SU-DHL-6 (cell line): ENCODE results near the gene PLEKHJ1.

Source experiments
- H2AFZ ChIP-seq: fragments of 200-600 bp; sonication (generic); 2 replicates; pipeline ENCODE4 v1.6.1; 2014; ENCODE audit warnings: low read depth, mild to moderate bottlenecking, moderate library complexity, mixed read lengths, antibody characterized with exemption, low read length; ENCODE audit not compliant: severe bottlenecking
- H3F3A ChIP-seq: fragments of 200-600 bp; shearing (Covaris generic); 2 replicates; pipeline ENCODE4 v1.6.0; 2016; ENCODE audit warnings: antibody characterized with exemption, mild to moderate bottlenecking; ENCODE audit not compliant: insufficient read depth
- H3K27ac ChIP-seq: fragments of 200-600 bp; sonication (generic); 2 replicates; pipeline ENCODE4 v1.5.1; 2016; ENCODE audit warnings: low read depth, mild to moderate bottlenecking, low read length, moderate library complexity, mixed read lengths
- H3K27me3 ChIP-seq: fragments of 200-600 bp; sonication (generic), shearing (Covaris generic); 2 replicates; pipeline ENCODE4 v1.6.0; 2014; ENCODE audit warnings: mild to moderate bottlenecking, low read length
- H3K36me3 ChIP-seq: fragments of 200-600 bp; sonication (generic); 2 replicates; pipeline ENCODE4 v1.6.1; 2014; ENCODE audit warnings: mild to moderate bottlenecking, low read length, mixed read lengths
- H3K4me2 ChIP-seq: fragments of 300-600, 200-600 bp; shearing (Covaris generic), sonication (generic); 2 replicates; pipeline ENCODE4 v1.6.0; 2014; ENCODE audit warnings: low read length, low read depth, mild to moderate bottlenecking; ENCODE audit not compliant: poor library complexity, severe bottlenecking
- H3K4me3 ChIP-seq: fragments of 200-600 bp; sonication (generic); 2 replicates; pipeline ENCODE4 v1.5.1; 2014; ENCODE audit warnings: antibody characterized with exemption, low read length, mild to moderate bottlenecking, mixed read lengths; ENCODE audit not compliant: insufficient read depth, poor library complexity, severe bottlenecking
- H3K79me2 ChIP-seq: fragments of 200-600 bp; sonication (generic); 2 replicates; pipeline ENCODE4 v1.6.1; 2014; ENCODE audit warnings: mild to moderate bottlenecking, low read length, moderate library complexity; ENCODE audit not compliant: insufficient read depth
- H3K9ac ChIP-seq: fragments of 200-600 bp; sonication (generic); 2 replicates; pipeline ENCODE4 v1.7.0; 2014; ENCODE audit warnings: mild to moderate bottlenecking, low read length
- H3K9me2 ChIP-seq: fragments of 200-600 bp; sonication (generic); replicated peaks from 2 replicates; pipeline ENCODE4 v1.6.1; 2014; ENCODE audit warnings: low read length; ENCODE audit not compliant: insufficient read depth
- H3K9me3 ChIP-seq: fragments of 200-600 bp; sonication (generic); 2 replicates; pipeline ENCODE4 v1.6.1; 2014; ENCODE audit warnings: low read length, mixed read lengths; ENCODE audit not compliant: insufficient read depth
- H4K20me1 ChIP-seq: fragments of 200-600 bp; sonication (generic); 2 replicates; pipeline ENCODE4 v1.6.1; 2014; ENCODE audit warnings: low read depth, mild to moderate bottlenecking, antibody characterized with exemption, low read length, moderate library complexity, mixed read lengths
- CTCF ChIP-seq: fragments of 200-600 bp; sonication (generic); IDR thresholded peaks from one replicate; pipeline ENCODE4 v1.5.1; 2017; ENCODE audit warnings: antibody characterized with exemption, mild to moderate bottlenecking, low read length, moderate library complexity; ENCODE audit not compliant: insufficient read depth, poor library complexity, severe bottlenecking
- EZH2phosphoT487 ChIP-seq: fragments of 200-600 bp; sonication (generic), shearing (Covaris generic); conservative IDR thresholded peaks from 2 replicates; pipeline ENCODE4 v1.6.1; 2018; ENCODE audit warnings: mild to moderate bottlenecking, antibody characterized with exemption, low read length, moderate library complexity, mixed read lengths

The PLEKHJ1 gene

GRCh38 chr19:2275588-2276428, 39.7 kb upstream of the PLEKHJ1 start:
- Histone ChIP-seq H2AFZ (no peak overlapping the region), H3K27me3 (no peaks in the 10 kb centered on the region), H3K79me2 (peaks cover 29% of the 10 kb centered on the region), H3K9me3 (no peaks in the 10 kb centered on the region), H3K27ac (no peak overlapping the region), H3K9ac (no peak overlapping the region), H3F3A (peaks cover 29% of the 10 kb centered on the region), H4K20me1 (peaks cover 6% of the 10 kb centered on the region; the same call in 1 of the 2 replicates), H3K9me2 (no peaks in the 10 kb centered on the region), H3K4me3 (no peak overlapping the region), H3K36me3 (peaks cover 3% of the 10 kb centered on the region; the same call in 1 of the 2 replicates), H3K4me2 (no peak overlapping the region)
- TF ChIP-seq CTCF (no peak), EZH2phosphoT487 (no peak)

- Histone ChIP-seq H3K79me2 (peaks cover 35% of the 10 kb centered on the region), H3K9ac (no peak overlapping the region), H3F3A (peaks cover 29% of the 10 kb centered on the region), H3K27ac (no peak overlapping the region), H3K9me2 (no peaks in the 10 kb centered on the region), H3K4me2 (no peak overlapping the region), H4K20me1 (peaks cover 6% of the 10 kb centered on the region; the same call in 1 of the 2 replicates), H3K4me3 (no peak overlapping the region), H2AFZ (no peak overlapping the region), H3K9me3 (no peaks in the 10 kb centered on the region), H3K36me3 (peaks cover 3% of the 10 kb centered on the region; the same call in 1 of the 2 replicates), H3K27me3 (no peaks in the 10 kb centered on the region)
- TF ChIP-seq CTCF (peak; percentile 15), EZH2phosphoT487 (no peak)
Observed at GRCh38 chr19:2274931-2275535, 38.9 kb upstream of the PLEKHJ1 start.

GRCh38 chr19:2274185-2274711, 38.1 kb upstream of the PLEKHJ1 start:
- H3K4me2 ChIP-seq = peak overlapping the region; percentile 94
- H3F3A ChIP-seq = peaks cover 29% of the 10 kb centered on the region
- peaks cover 6% of the 10 kb centered on the region; the same call in 1 of the 2 replicates for H4K20me1 ChIP-seq
- peak overlapping the region; percentile 92; the same call in 1 of the 2 replicates for H3K27ac ChIP-seq
- peak overlapping the region; percentile 99; the same call in 1 of the 2 replicates for H3K9ac ChIP-seq
- H3K27me3 ChIP-seq = no peaks in the 10 kb centered on the region
- H3K4me3 ChIP-seq = no peak overlapping the region
- no peaks in the 10 kb centered on the region for H3K9me3 ChIP-seq
- H3K79me2 ChIP-seq = peaks cover 42% of the 10 kb centered on the region
- no peaks in the 10 kb centered on the region for H3K9me2 ChIP-seq
- H2AFZ ChIP-seq = no peak overlapping the region
- no peak for TF ChIP-seq CTCF
- TF ChIP-seq EZH2phosphoT487 = no peak
- peaks cover 3% of the 10 kb centered on the region; the same call in 1 of the 2 replicates for H3K36me3 ChIP-seq
